Mammary epithelial cell (primary cell): ENCODE data around the gene GLOD5.

Experiments
- EZH2 ChIP-seq: IDR thresholded peaks from 2 replicates; pipeline ENCODE4 v1.6.1; 2012; ENCODE audit warnings: low read length, inconsistent platforms, borderline replicate concordance
- TF ChIP-seq, protein P1 (sequence below), 2 donors: IDR thresholded peaks in 1 of 2; conservative IDR thresholded peaks in 1 of 2; 2 replicates each; pipeline ENCODE4 v1.5.1; 2011 to 2012; ENCODE audit warnings: inconsistent platforms in 2 of 2, low read length in 2 of 2, mild to moderate bottlenecking in 2 of 2, control low read depth in 1 of 2, low read depth in 1 of 2; ENCODE audit not compliant: insufficient read depth in 1 of 2; ENCODE audit errors: extremely low read depth in 1 of 2

DNA sequence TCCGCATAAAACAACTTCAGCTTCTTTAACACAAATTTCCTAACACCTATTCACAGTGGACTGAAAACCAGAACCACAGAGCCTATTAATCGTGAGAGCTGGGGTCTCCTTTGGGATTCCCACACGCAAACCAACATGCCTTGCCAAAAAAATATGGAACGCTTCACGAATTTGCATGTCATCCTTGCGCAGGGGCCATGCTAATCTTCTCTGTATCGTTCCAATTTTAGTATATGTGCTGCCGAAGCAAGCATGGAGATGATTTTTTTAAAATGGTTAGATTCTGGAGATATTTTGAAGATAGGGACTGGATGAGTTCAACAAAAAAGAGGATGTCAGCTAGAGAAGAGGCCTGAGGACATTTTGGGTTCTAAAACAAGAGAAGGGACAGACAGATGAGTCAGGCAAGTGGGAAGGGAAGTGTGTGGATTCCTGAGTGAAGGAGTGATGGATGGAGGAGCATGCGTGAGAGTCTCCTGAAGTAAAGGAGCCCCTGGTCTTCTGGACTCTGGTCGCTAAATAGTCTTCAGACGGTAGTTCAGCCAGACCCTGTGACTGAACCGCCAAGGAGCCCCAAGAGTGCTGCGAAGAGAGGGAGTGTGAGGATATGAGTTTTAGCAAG, 15.4 kb downstream of the GLOD5 start:
- TF ChIP-seq, protein P1, sequence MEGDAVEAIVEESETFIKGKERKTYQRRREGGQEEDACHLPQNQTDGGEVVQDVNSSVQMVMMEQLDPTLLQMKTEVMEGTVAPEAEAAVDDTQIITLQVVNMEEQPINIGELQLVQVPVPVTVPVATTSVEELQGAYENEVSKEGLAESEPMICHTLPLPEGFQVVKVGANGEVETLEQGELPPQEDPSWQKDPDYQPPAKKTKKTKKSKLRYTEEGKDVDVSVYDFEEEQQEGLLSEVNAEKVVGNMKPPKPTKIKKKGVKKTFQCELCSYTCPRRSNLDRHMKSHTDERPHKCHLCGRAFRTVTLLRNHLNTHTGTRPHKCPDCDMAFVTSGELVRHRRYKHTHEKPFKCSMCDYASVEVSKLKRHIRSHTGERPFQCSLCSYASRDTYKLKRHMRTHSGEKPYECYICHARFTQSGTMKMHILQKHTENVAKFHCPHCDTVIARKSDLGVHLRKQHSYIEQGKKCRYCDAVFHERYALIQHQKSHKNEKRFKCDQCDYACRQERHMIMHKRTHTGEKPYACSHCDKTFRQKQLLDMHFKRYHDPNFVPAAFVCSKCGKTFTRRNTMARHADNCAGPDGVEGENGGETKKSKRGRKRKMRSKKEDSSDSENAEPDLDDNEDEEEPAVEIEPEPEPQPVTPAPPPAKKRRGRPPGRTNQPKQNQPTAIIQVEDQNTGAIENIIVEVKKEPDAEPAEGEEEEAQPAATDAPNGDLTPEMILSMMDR (conservative IDR thresholded peaks at IDR 0.05 in 1 of 2, IDR thresholded peaks at IDR 0.05 in 1 of 2; ENCODE audit: extremely low read depth in 1 of 2, insufficient read depth in 1 of 2, low read depth in 1 of 2, low read length in 2 of 2) = no peak
- no peak for TF ChIP-seq EZH2
